Neuronal stem cell (in vitro differentiated cells): ENCODE measurements around the gene MAPK10.
"Not testable (repeated sequence)": the region's sequence is repeated elsewhere in the genome, so short reads cannot be mapped to it uniquely, and the experiment has no call there.

Experiments
- DNase-seq: peaks from one replicate; pipeline ENCODE4 v3.0.0-alpha.2; 2013; ENCODE audit warnings: low spot score
- H2AFZ ChIP-seq: one replicate; pipeline ENCODE4 v1.6.1; 2013; ENCODE audit warnings: mild to moderate bottlenecking, low read length, inconsistent platforms
- H2AK5ac ChIP-seq: 2 replicates; pipeline ENCODE4 v1.6.1; 2013; ENCODE audit warnings: low read depth, mild to moderate bottlenecking, inconsistent platforms, low read length, moderate library complexity, mixed read lengths
- H2BK120ac ChIP-seq: 2 replicates; pipeline ENCODE4 v1.6.1; 2013; ENCODE audit warnings: low read depth, mild to moderate bottlenecking, inconsistent platforms, low read length, moderate library complexity, mixed read lengths
- H2BK12ac ChIP-seq: one replicate; pipeline ENCODE4 v1.6.1; 2013; ENCODE audit warnings: low read length, inconsistent platforms
- H2BK15ac ChIP-seq: 2 replicates; pipeline ENCODE4 v1.6.1; 2013; ENCODE audit warnings: mild to moderate bottlenecking, low read length, inconsistent platforms, mixed read lengths
- H2BK5ac ChIP-seq: one replicate; pipeline ENCODE4 v1.6.1; 2013; ENCODE audit warnings: inconsistent platforms, mild to moderate bottlenecking, low read length, moderate library complexity
- H3K14ac ChIP-seq: one replicate; pipeline ENCODE4 v1.6.1; 2013; ENCODE audit warnings: low read length, inconsistent platforms
- H3K18ac ChIP-seq: 2 replicates; pipeline ENCODE4 v1.6.1; 2013; ENCODE audit warnings: low read length, inconsistent platforms
- H3K23ac ChIP-seq: 2 replicates; pipeline ENCODE4 v1.6.1; 2013; ENCODE audit warnings: low read depth, mild to moderate bottlenecking, mixed read lengths, low read length, inconsistent platforms; ENCODE audit not compliant: poor library complexity
- H3K27ac ChIP-seq: replicated peaks from 3 replicates; pipeline ENCODE4 v1.5.1; 2013; ENCODE audit warnings: low read length, inconsistent platforms
- H3K27me3 ChIP-seq, 3 experiments: 2 replicates each; pipeline ENCODE4 v1.6.1; 2013; ENCODE audit warnings: low read length in 3 of 3, mild to moderate bottlenecking in 2 of 3, inconsistent platforms in 1 of 3, low read depth in 1 of 3, mixed read lengths in 1 of 3, moderate library complexity in 1 of 3; ENCODE audit not compliant: control insufficient read depth in 3 of 3, insufficient read depth in 3 of 3
- H3K36me3 ChIP-seq, 2 donors: replicated peaks in 1 of 2; 2 replicates each; pipeline ENCODE4 v1.6.1; 2013; ENCODE audit warnings: low read length in 2 of 2; ENCODE audit not compliant: control insufficient read depth in 2 of 2, insufficient read depth in 2 of 2
- H3K4ac ChIP-seq: 2 replicates; pipeline ENCODE4 v1.6.1; 2013; ENCODE audit warnings: inconsistent platforms, mild to moderate bottlenecking, low read length, moderate library complexity
- H3K4me1 ChIP-seq, 2 donors: 1 replicate in 1 of 2; 2 replicates in 1 of 2; pipeline ENCODE4 v1.6.1; 2013; ENCODE audit warnings: low read length in 2 of 2, low read depth in 1 of 2; ENCODE audit not compliant: control insufficient read depth in 2 of 2, insufficient read depth in 1 of 2
- H3K4me2 ChIP-seq: one replicate; pipeline ENCODE4 v1.6.1; 2013; ENCODE audit warnings: mild to moderate bottlenecking, low read length, inconsistent platforms; ENCODE audit not compliant: insufficient read depth, poor library complexity, severe bottlenecking
- H3K4me3 ChIP-seq, 2 donors: 2 replicates each; pipeline ENCODE4 v1.5.1; 2013; ENCODE audit warnings: low read length in 2 of 2, mild to moderate bottlenecking in 2 of 2, inconsistent platforms in 1 of 2, moderate library complexity in 1 of 2
- H3K79me1 ChIP-seq: one replicate; pipeline ENCODE4 v1.6.1; 2013; ENCODE audit warnings: low read depth, mild to moderate bottlenecking, inconsistent platforms, low read length, moderate library complexity
- H3K9ac ChIP-seq: one replicate; pipeline ENCODE4 v1.6.1; 2013; ENCODE audit warnings: mild to moderate bottlenecking, low read depth, low read length, inconsistent platforms; ENCODE audit not compliant: poor library complexity
- H3K9me3 ChIP-seq, 2 donors: replicated peaks in 1 of 2; 2 replicates each; pipeline versions ENCODE3 to v1.6.1; 2013; ENCODE audit warnings: low read length in 2 of 2, mild to moderate bottlenecking in 2 of 2, inconsistent platforms in 1 of 2, low read depth in 1 of 2, mixed read lengths in 1 of 2, moderate library complexity in 1 of 2; ENCODE audit not compliant: control insufficient read depth in 2 of 2, insufficient read depth in 1 of 2
- H4K8ac ChIP-seq: one replicate; pipeline ENCODE4 v1.6.1; 2013; ENCODE audit warnings: low read depth, mild to moderate bottlenecking, inconsistent platforms, low read length, moderate library complexity
- H4K91ac ChIP-seq: one replicate; pipeline ENCODE4 v1.6.1; 2013; ENCODE audit warnings: low read length, low read depth, mild to moderate bottlenecking, inconsistent platforms; ENCODE audit not compliant: poor library complexity
- WGBS, 2 donors: extraction: QIAGEN DNeasy Blood & Tissue Kit; methylation state at CpG; one replicate each; pipeline ENCODE4 v1.1.7; 2013; ENCODE audit warnings: missing lambda C conversion rate in 2 of 2, mixed read lengths in 1 of 2; ENCODE audit not compliant: insufficient read length in 2 of 2, insufficient replicate concordance in 1 of 2; ENCODE audit errors: extremely low coverage in 2 of 2; 5-methylcytosine and 5-hydroxymethylcytosine counted together

The MAPK10 gene

DNA sequence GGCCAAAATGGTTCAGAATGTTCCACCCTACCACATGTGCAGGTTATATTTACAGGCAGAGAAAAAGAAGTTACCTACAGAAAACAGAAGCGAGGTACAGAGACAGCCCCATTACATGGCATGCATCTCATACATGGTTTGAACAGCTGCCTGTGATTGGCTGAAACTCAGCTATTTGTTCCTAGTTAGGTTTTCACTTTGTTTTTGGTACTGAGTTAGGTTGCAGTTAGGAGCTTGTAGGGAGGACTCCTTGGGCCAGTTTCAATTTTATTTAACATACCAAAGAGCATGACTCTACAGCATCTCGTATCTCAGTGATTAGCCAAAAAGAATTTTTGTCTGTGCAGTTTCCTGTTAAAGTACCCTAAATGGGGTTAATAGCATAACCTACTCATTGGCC, 392.0 kb downstream of the MAPK10 start:
- no peak overlapping the region for H3K4me3 ChIP-seq
- no peak overlapping the region for H2BK120ac ChIP-seq
- H3K9me3 ChIP-seq, result no peaks in the 10 kb centered on the region
- no peaks in the 10 kb centered on the region for H3K4me1 ChIP-seq
- H2AK5ac ChIP-seq, result no peak overlapping the region
- H3K23ac ChIP-seq, result no peak overlapping the region
- no peaks in the 10 kb centered on the region for H3K79me1 ChIP-seq
- no peak overlapping the region for H3K4ac ChIP-seq
- no peak overlapping the region for H2BK15ac ChIP-seq
- H3K36me3 ChIP-seq, result no peaks in the 10 kb centered on the region
- no peak overlapping the region for H3K18ac ChIP-seq
- H4K8ac ChIP-seq, result no peak overlapping the region
- no peak overlapping the region for H2AFZ ChIP-seq
- no peak overlapping the region for H2BK12ac ChIP-seq
- H2BK5ac ChIP-seq, result no peak overlapping the region
- H4K91ac ChIP-seq, result no peak overlapping the region
- no peak overlapping the region for H3K4me2 ChIP-seq
- DNase-seq, result no peak
- no peak overlapping the region for H3K9ac ChIP-seq
- no peak overlapping the region for H3K14ac ChIP-seq
- no CpG with 5 or more reads among the region's 2 CpGs for WGBS, 2 donors
- no peaks in the 10 kb centered on the region for H3K27me3 ChIP-seq
- no peak overlapping the region for H3K27ac ChIP-seq

GRCh38 chr4:85966373-85966772, 393.5 kb downstream of the MAPK10 start:
- Histone ChIP-seq H2BK15ac (no peak overlapping the region), H3K9ac (no peak overlapping the region), H2BK12ac (no peak overlapping the region), H4K91ac (no peak overlapping the region), H3K23ac (no peak overlapping the region), H3K4me2 (no peak overlapping the region), H2AK5ac (no peak overlapping the region), H3K9me3 (no peaks in the 10 kb centered on the region), H3K14ac (no peak overlapping the region), H3K79me1 (no peaks in the 10 kb centered on the region), H4K8ac (no peak overlapping the region), H3K4ac (no peak overlapping the region), H2AFZ (no peak overlapping the region), H2BK120ac (no peak overlapping the region), H3K4me3 (no peak overlapping the region), H2BK5ac (no peak overlapping the region), H3K18ac (no peak overlapping the region), H3K27me3 (no peaks in the 10 kb centered on the region), H3K4me1 (no peaks in the 10 kb centered on the region), H3K36me3 (no peaks in the 10 kb centered on the region), H3K27ac (no peak overlapping the region)
- no peak for DNase-seq
- no CpG with 5 or more reads among the region's 2 CpGs for WGBS, 2 donors

GRCh38 chr4:85965529-85965928, 394.3 kb downstream of the MAPK10 start:
- no peak overlapping the region for H2BK5ac ChIP-seq
- H2BK15ac ChIP-seq, result no peak overlapping the region
- no peak overlapping the region for H2AK5ac ChIP-seq
- H2AFZ ChIP-seq, result no peak overlapping the region
- no peak overlapping the region for H3K9ac ChIP-seq
- H3K4me2 ChIP-seq, result no peak overlapping the region
- no peaks in the 10 kb centered on the region for H3K9me3 ChIP-seq
- no peak overlapping the region for H4K8ac ChIP-seq
- DNase-seq, result no peak
- no peak overlapping the region for H2BK120ac ChIP-seq
- H3K4ac ChIP-seq, result no peak overlapping the region
- H3K14ac ChIP-seq, result no peak overlapping the region
- no peaks in the 10 kb centered on the region for H3K79me1 ChIP-seq
- no peak overlapping the region for H2BK12ac ChIP-seq
- no peak overlapping the region for H3K27ac ChIP-seq
- no peak overlapping the region for H3K4me3 ChIP-seq
- no peak overlapping the region for H3K18ac ChIP-seq
- peaks cover 0 to 8% of the 10 kb centered on the region in 2 donors for H3K4me1 ChIP-seq
- H4K91ac ChIP-seq, result no peak overlapping the region
- H3K23ac ChIP-seq, result no peak overlapping the region
- WGBS, 2 donors, result no CpG with 5 or more reads among the region's 1 CpG
- no peaks in the 10 kb centered on the region for H3K36me3 ChIP-seq
- no peaks in the 10 kb centered on the region for H3K27me3 ChIP-seq

DNA sequence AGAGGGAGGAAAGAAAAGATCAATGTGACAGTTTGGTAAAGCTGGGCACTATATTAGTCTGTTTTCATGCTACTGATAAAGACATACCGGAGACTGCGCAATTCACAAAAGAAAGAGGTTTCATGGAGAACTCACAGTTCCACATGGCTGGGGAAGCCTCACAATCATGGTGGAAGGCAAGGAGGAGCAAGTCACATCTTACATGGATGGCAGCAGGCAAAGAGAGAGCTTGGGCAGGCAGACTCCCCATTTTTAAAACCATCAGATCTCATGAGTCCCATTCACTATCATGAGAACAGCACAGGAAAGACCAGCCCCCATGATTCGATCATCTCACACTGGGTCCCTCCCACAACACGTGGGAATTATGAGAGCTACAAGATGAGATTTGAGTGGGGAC, 394.8 kb downstream of the MAPK10 start:
- H2BK15ac ChIP-seq, H4K91ac ChIP-seq, H2BK5ac ChIP-seq, H3K9me3 ChIP-seq, H3K36me3 ChIP-seq, H3K18ac ChIP-seq, DNase-seq, H2BK120ac ChIP-seq, H3K4me3 ChIP-seq, H2AK5ac ChIP-seq, H3K4me2 ChIP-seq, H2BK12ac ChIP-seq, H2AFZ ChIP-seq, H3K23ac ChIP-seq, H3K9ac ChIP-seq, H3K27me3 ChIP-seq, H3K27ac ChIP-seq, H4K8ac ChIP-seq, H3K4me1 ChIP-seq, H3K14ac ChIP-seq, H3K79me1 ChIP-seq, H3K4ac ChIP-seq: not testable (repeated sequence)
- WGBS, 2 donors, result no CpG with 5 or more reads among the region's 4 CpGs
